OCI-LY7 (cell line): ENCODE results near the gene HEG1.

Experiments used
- EZH2phosphoT487 ChIP-seq: fragments of 200-600 bp; sonication (generic); IDR thresholded peaks from 2 replicates; pipeline ENCODE4 v1.6.1; 2018; ENCODE audit warnings: low read depth, borderline replicate concordance, mild to moderate bottlenecking, mixed run types, antibody characterized with exemption, low read length, moderate library complexity, mixed read lengths
- TF ChIP-seq, protein P1 (sequence below): fragments of 200-600 bp; sonication (generic); conservative IDR thresholded peaks from 2 replicates; pipeline ENCODE4 v1.5.1; 2014; ENCODE audit warnings: mild to moderate bottlenecking, antibody characterized with exemption, low read length, moderate library complexity, mixed read lengths

GRCh38 chr3:124919756-124920155 lies 136.0 kb downstream of the HEG1 start:
- TF ChIP-seq, protein P1, sequence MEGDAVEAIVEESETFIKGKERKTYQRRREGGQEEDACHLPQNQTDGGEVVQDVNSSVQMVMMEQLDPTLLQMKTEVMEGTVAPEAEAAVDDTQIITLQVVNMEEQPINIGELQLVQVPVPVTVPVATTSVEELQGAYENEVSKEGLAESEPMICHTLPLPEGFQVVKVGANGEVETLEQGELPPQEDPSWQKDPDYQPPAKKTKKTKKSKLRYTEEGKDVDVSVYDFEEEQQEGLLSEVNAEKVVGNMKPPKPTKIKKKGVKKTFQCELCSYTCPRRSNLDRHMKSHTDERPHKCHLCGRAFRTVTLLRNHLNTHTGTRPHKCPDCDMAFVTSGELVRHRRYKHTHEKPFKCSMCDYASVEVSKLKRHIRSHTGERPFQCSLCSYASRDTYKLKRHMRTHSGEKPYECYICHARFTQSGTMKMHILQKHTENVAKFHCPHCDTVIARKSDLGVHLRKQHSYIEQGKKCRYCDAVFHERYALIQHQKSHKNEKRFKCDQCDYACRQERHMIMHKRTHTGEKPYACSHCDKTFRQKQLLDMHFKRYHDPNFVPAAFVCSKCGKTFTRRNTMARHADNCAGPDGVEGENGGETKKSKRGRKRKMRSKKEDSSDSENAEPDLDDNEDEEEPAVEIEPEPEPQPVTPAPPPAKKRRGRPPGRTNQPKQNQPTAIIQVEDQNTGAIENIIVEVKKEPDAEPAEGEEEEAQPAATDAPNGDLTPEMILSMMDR = no peak
- TF ChIP-seq EZH2phosphoT487 = no peak
